CD4-positive, alpha-beta T cell (primary cell): ENCODE measurements around the gene PKDREJ. TPM values are rescaled to one million over a fixed set of nuclear protein-coding genes. Genes with fewer than 3 reads are reported as not detected.
"Not testable (repeated sequence)": the region's sequence is repeated elsewhere in the genome, so short reads cannot be mapped to it uniquely, and the experiment has no call there.

Experiments
- ATAC-seq: fragments of 200-7000 bp; cut with Tn5 transposase; one replicate; pipeline ENCODE4 v1.10.0; 2022; ENCODE audit warnings: mild to moderate bottlenecking; ENCODE audit not compliant: poor library complexity
- CTCF ChIA-PET: fragments of 350-600 bp; sonication (Branson Sonifier 250); formaldehyde crosslinking; loops from one replicate; lab custom pipeline; 2021; ENCODE audit warnings: antibody characterized with exemption, inconsistent platforms; lab: Charles Lee
- POLR2A ChIA-PET: fragments of 350-600 bp; sonication (Branson Sonifier 250); formaldehyde crosslinking; loops from one replicate; lab custom pipeline; 2021; ENCODE audit warnings: antibody characterized with exemption, inconsistent platforms; lab: Charles Lee
- DNase-seq, 14 experiments: peaks; one replicate each; pipeline ENCODE4 v3.0.0-alpha.2; 2013 to 2020; ENCODE audit warnings: mixed read lengths in 2 of 14
- H3K27ac ChIP-seq, 2 donors: one replicate each; pipeline versions ENCODE4 v1.5.1 to v1.7.0; 2013; ENCODE audit warnings: low read length in 2 of 2, low read depth in 1 of 2, mild to moderate bottlenecking in 1 of 2
- H3K27me3 ChIP-seq, 2 experiments: 1 replicate in 1 of 2; 2 replicates in 1 of 2; pipeline versions ENCODE4 v1.6.1 to v1.7.0; 2013; ENCODE audit warnings: low read length in 2 of 2, control low read depth in 1 of 2, mild to moderate bottlenecking in 1 of 2, moderate library complexity in 1 of 2; ENCODE audit not compliant: insufficient read depth in 2 of 2, control insufficient read depth in 1 of 2
- H3K36me3 ChIP-seq: one replicate; pipeline ENCODE4 v1.6.1; 2013; ENCODE audit warnings: low read length, control low read depth; ENCODE audit not compliant: insufficient read depth
- H3K4me1 ChIP-seq: one replicate; pipeline ENCODE4 v1.6.1; 2013; ENCODE audit warnings: low read length, control low read depth; ENCODE audit not compliant: insufficient read depth
- H3K4me3 ChIP-seq: one replicate; pipeline ENCODE4 v1.5.1; 2013; ENCODE audit warnings: mild to moderate bottlenecking, low read length, moderate library complexity
- H3K9me3 ChIP-seq, 2 experiments: 1 replicate in 1 of 2; 2 replicates in 1 of 2; pipeline versions ENCODE4 v1.6.1 to v1.7.0; 2013; ENCODE audit warnings: low read length in 2 of 2, mild to moderate bottlenecking in 2 of 2, control low read depth in 1 of 2, moderate library complexity in 1 of 2; ENCODE audit not compliant: control insufficient read depth in 1 of 2, insufficient read depth in 1 of 2
- H3K27ac Mint-ChIP-seq: one replicate; pipeline ENCODE4 v1.8.0; 2020; ENCODE audit warnings: mixed read lengths
- H3K27me3 Mint-ChIP-seq: one replicate; pipeline ENCODE4 v1.8.0; 2021; ENCODE audit warnings: mixed read lengths
- H3K36me3 Mint-ChIP-seq: one replicate; pipeline ENCODE4 v1.8.0; 2021; ENCODE audit warnings: low read depth, mixed read lengths
- H3K4me1 Mint-ChIP-seq: one replicate; pipeline ENCODE4 v1.8.0; 2021; ENCODE audit warnings: low read depth, mixed read lengths
- H3K4me3 Mint-ChIP-seq: one replicate; pipeline ENCODE4 v1.8.0; 2020; ENCODE audit warnings: mild to moderate bottlenecking, mixed read lengths
- H3K9me3 Mint-ChIP-seq: one replicate; pipeline ENCODE4 v1.8.0; 2020; ENCODE audit warnings: mixed read lengths
- intact Hi-C, 2 experiments: fragments of 100-400 bp; cut with DNase I in 1 of 2; cut with micrococcal nuclease in 1 of 2; formaldehyde crosslinking; loops; one replicate each; pipeline versions ENCODE4 v1.15.1 to v1.9.0; 2023 to 2025; cut with DNase I, micrococcal nuclease
- total RNA-seq, 174 experiments: library from RNA in 2 of 174; stranded (reverse) in 2 of 174; gene quantifications; one replicate each; pipeline ENCODE4 v1.2.3 and lab custom pipeline; 2021 to 2026
- TF ChIP-seq, protein P1 (sequence below): fragments of 200-600 bp; IDR thresholded peaks from one replicate; pipeline ENCODE4 v1.8.0; 2022; ENCODE audit warnings: antibody characterized with exemption, mild to moderate bottlenecking

PKDREJ gene
- total RNA-seq, 2 experiments from 2014 or later: not detected

DNA sequence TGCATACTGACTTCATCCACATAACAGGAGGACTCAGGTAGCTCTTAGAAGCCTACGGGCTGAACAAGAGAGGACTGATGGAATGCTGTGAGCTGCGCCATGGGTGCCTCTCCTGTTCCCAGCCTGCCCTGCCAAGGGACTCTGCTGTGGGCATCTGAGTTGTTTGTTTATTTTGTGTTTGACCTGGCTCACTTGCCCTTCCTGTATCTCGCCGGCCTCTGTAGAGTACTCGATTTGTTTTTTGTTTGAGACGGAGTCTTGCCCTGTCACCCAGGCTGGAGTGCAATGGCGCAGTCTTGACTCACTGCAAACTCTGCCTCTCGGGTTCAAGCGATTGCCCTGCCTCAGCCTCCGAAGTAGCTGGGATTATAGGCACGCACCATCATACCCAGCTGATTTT, 6.4 kb upstream of the PKDREJ start:
- peaks cover 0 to 5% of the 10 kb centered on the region in 2 experiments for H3K9me3 ChIP-seq
- DNase-seq (no peak), ATAC-seq (no peak)
- H3K27ac ChIP-seq: no peak overlapping the region
- intact Hi-C loops: no loop called here
- ChIA-PET POLR2A (interaction anchor here (0.9 kb wide), 1 partner anchor 9 kb away, joined by 3 read pairs; no protein-coding TSS in a partner anchor), CTCF (no interaction called here)
- Mint-ChIP-seq H3K27ac (no peak overlapping the region), H3K9me3 (no peaks in the 10 kb centered on the region), H3K4me1 (peaks cover 20% of the 10 kb centered on the region), H3K4me3 (peak overlapping the region; percentile 82), H3K27me3 (peaks cover 30% of the 10 kb centered on the region), H3K36me3 (no peaks in the 10 kb centered on the region)
- TF ChIP-seq, protein P1, sequence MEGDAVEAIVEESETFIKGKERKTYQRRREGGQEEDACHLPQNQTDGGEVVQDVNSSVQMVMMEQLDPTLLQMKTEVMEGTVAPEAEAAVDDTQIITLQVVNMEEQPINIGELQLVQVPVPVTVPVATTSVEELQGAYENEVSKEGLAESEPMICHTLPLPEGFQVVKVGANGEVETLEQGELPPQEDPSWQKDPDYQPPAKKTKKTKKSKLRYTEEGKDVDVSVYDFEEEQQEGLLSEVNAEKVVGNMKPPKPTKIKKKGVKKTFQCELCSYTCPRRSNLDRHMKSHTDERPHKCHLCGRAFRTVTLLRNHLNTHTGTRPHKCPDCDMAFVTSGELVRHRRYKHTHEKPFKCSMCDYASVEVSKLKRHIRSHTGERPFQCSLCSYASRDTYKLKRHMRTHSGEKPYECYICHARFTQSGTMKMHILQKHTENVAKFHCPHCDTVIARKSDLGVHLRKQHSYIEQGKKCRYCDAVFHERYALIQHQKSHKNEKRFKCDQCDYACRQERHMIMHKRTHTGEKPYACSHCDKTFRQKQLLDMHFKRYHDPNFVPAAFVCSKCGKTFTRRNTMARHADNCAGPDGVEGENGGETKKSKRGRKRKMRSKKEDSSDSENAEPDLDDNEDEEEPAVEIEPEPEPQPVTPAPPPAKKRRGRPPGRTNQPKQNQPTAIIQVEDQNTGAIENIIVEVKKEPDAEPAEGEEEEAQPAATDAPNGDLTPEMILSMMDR: no peak
- H3K27me3 ChIP-seq: no peaks in the 10 kb centered on the region
- no peak overlapping the region for H3K4me3 ChIP-seq
- H3K4me1 ChIP-seq: peaks cover 16% of the 10 kb centered on the region
- H3K36me3 ChIP-seq: no peaks in the 10 kb centered on the region

DNA sequence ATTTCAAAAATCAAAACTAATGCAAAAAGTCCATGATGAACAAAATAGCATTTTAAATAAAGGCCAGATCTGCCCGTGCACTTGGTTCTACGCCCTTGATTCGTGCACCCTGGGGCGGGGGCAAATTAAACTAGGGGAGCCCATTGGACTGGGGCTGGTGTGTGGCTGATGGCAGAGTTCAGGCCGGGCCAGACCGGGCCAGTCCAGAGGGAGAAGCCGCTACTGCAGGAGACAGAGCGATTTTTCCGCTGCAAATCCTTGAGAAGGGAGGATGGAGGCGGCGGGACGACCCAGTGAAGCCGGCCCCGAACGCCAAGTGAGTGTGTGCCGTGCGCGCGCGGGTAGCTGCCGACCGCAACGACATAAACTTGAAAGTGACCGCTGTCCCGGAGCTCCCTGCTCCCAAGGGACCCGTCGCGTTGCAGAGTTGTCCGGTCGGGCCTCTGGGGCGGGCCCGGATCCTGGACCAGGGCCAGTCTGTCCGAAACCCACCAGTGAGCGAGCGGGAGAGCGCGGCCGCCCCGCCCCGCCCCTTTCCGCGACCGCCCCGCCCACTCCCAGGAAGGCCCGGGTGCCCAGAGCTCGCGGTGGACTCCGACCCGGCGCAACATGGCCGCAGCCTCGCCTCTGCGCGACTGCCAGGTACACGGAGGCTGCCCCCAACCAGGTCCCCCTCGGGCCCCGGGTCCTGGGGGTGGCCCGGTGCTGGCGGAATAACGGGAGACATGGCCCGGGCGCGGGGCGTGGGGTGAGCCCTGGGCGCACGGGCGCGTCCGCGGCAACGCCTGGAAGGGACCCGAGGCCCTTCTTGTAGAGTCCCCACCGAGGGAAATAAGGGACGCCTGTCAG, 4.5 kb upstream of the PKDREJ start, which contains the start of gene TTC38:
Gene TTC38 (plus strand): TSS at position 578 of the 849 bp plus-strand sequence. CDS start 32 bp downstream, at position 610.
- intact Hi-C loops: loop anchor here in 1 of 2 experiments (2.0 kb wide), 1 partner anchor 15 kb away; no protein-coding TSS in a partner anchor
- Histone ChIP-seq H3K9me3 (peaks cover 0 to 5% of the 10 kb centered on the region in 2 experiments), H3K36me3 (no peaks in the 10 kb centered on the region), H3K27ac (no peak within 1 kb of the TSS), H3K4me1 (peaks cover 19% of the 10 kb centered on the region), H3K4me3 (peak within 1 kb of the TSS; percentile 76), H3K27me3 (peaks cover 5 to 8% of the 10 kb centered on the region in 2 experiments)
- ChIA-PET POLR2A (interaction anchor here (1.1 to 2.1 kb wide), 4 partner anchors 18 to 118 kb away, joined by 3 to 15 read pairs (median 3); partner anchors contain the start of genes CDPF1 and GTSE1), CTCF (interaction anchor here (1.4 kb wide), 1 partner anchor 119 kb away, joined by 5 read pairs; no protein-coding TSS in a partner anchor)
- Mint-ChIP-seq H3K36me3 (no peaks in the 10 kb centered on the region), H3K27ac (no peak within 1 kb of the TSS), H3K4me1 (peaks cover 20% of the 10 kb centered on the region), H3K27me3 (peaks cover 44% of the 10 kb centered on the region), H3K9me3 (no peaks in the 10 kb centered on the region), H3K4me3 (peak within 1 kb of the TSS; percentile 92)
- peak; percentile 82 for ATAC-seq
- DNase-seq: peak in 13 of 14 experiments; percentile 21 to 73 (median 43)
- TF ChIP-seq, protein P1: no peak

DNA sequence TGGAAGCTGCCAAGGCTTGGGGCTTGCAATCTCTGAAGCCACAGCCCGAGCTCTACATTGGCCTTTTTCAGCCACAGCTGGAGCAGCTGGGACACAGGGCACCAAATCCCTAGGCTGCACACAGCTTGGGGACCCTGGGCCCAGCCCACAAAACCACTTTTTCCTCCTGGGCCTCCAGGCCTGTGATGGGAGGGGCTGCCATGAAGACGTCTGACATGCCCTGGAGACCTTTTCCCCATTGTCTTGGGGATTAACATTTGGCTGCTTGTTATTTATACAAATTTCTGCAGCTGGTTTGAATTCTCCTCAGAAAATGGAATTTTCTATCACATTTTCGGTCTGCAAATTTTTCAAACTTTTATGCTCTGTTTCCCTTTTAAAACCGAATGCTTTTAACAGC, 2.5 kb upstream of the PKDREJ start:
- ATAC-seq, H3K27ac Mint-ChIP-seq: not testable (repeated sequence)

GRCh38 chr22:46264520-46264919, 1.4 kb upstream of the PKDREJ start:
- DNase-seq, H3K27ac Mint-ChIP-seq, H3K9me3 Mint-ChIP-seq, ATAC-seq, H3K4me3 ChIP-seq, CTCF ChIA-PET, H3K4me3 Mint-ChIP-seq, H3K36me3 ChIP-seq, H3K27ac ChIP-seq, intact Hi-C loops, H3K36me3 Mint-ChIP-seq, POLR2A ChIA-PET: not testable (repeated sequence)
- Histone ChIP-seq H3K9me3 (peaks cover 0 to 11% of the 10 kb centered on the region in 2 experiments), H3K27me3 (peaks cover 18 to 28% of the 10 kb centered on the region in 2 experiments), H3K4me1 (peaks cover 19% of the 10 kb centered on the region)
- peaks cover 74% of the 10 kb centered on the region for H3K27me3 Mint-ChIP-seq
- H3K4me1 Mint-ChIP-seq: peaks cover 13% of the 10 kb centered on the region

More for the DNA sequence above, 2.5 kb upstream of the PKDREJ start:
- DNase-seq, H3K36me3 ChIP-seq, H3K4me3 ChIP-seq, CTCF ChIA-PET, POLR2A ChIA-PET, H3K9me3 Mint-ChIP-seq, H3K27ac ChIP-seq, H3K36me3 Mint-ChIP-seq: not testable (repeated sequence)
- peaks cover 17 to 26% of the 10 kb centered on the region in 2 experiments for H3K27me3 ChIP-seq
- H3K9me3 ChIP-seq: peaks cover 0 to 11% of the 10 kb centered on the region in 2 experiments
- intact Hi-C loops: loop anchor here in 1 of 2 experiments (2.0 kb wide), 1 partner anchor 13 kb away; no protein-coding TSS in a partner anchor
- Mint-ChIP-seq H3K27me3 (peaks cover 63% of the 10 kb centered on the region), H3K4me3 (peak overlapping the region; percentile 18), H3K4me1 (peaks cover 20% of the 10 kb centered on the region)
- H3K4me1 ChIP-seq: peaks cover 19% of the 10 kb centered on the region
